ENCODE results near the gene TTYH1.
A peak's percentile ranks its signal among the peaks of the same experiment; 100 is the strongest.

DNA sequence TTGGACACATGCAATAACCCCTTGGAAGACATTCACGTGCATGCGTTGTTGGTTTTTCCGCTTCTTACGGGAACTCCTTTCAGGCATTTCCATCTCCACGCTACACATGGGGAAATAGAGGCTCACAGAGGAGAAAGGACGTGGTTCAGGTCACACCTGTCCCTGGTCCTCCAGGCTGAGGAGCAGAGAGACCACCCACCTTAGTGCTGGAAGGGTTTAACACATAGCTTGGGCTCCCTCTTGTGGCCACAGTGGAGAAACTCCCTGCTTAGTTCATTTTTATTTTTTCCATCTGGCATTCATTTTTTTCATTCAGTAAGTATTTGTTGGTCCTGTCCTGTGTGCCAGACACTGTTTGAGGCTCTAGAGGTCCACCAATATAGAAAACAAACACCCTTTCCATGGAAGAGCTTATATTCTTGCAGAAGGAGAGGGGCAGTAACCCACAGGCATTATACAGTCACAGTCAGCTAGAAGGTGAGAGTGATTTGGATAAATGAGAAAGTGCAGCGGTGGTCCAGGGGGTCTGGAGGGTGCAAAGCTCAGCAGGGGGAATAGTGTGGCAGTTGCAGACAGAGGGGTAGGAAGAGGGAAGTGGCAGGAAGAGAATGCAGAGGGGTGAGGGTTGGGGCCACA lies 24.2 kb upstream of the TTYH1 start:
- TF ChIP-seq, protein P1, sequence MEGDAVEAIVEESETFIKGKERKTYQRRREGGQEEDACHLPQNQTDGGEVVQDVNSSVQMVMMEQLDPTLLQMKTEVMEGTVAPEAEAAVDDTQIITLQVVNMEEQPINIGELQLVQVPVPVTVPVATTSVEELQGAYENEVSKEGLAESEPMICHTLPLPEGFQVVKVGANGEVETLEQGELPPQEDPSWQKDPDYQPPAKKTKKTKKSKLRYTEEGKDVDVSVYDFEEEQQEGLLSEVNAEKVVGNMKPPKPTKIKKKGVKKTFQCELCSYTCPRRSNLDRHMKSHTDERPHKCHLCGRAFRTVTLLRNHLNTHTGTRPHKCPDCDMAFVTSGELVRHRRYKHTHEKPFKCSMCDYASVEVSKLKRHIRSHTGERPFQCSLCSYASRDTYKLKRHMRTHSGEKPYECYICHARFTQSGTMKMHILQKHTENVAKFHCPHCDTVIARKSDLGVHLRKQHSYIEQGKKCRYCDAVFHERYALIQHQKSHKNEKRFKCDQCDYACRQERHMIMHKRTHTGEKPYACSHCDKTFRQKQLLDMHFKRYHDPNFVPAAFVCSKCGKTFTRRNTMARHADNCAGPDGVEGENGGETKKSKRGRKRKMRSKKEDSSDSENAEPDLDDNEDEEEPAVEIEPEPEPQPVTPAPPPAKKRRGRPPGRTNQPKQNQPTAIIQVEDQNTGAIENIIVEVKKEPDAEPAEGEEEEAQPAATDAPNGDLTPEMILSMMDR (IDR thresholded peaks at IDR 0.05), result peak; percentile 58 to 83 (median 64)
- TF ChIP-seq POLR2A (IDR thresholded peaks at IDR 0.05), result no peak

All from testis (tissue), 2 donors.